MG63 (cell line): ENCODE measurements around the gene MUC6. TPM values are rescaled to one million over a fixed set of nuclear protein-coding genes. Genes with fewer than 3 reads are reported as not detected.

ENCODE experiments used
- DNase-seq: peaks from one replicate; pipeline ENCODE4 v3.0.0-alpha.2; 2020
- H3K27me3 ChIP-seq: fragments of 250-450 bp; sonication (Bioruptor Pico); 2 replicates; pipeline ENCODE4 v1.5.1; 2020; ENCODE audit warnings: mild to moderate bottlenecking, moderate library complexity
- H3K36me3 ChIP-seq: fragments of 250-450 bp; sonication (Bioruptor Pico); 2 replicates; pipeline ENCODE4 v1.5.1; 2020; ENCODE audit warnings: mild to moderate bottlenecking, moderate library complexity
- H3K4me3 ChIP-seq: fragments of 250-450 bp; sonication (Bioruptor Pico); 2 replicates; pipeline ENCODE4 v1.5.1; 2020; ENCODE audit warnings: mild to moderate bottlenecking, moderate library complexity
- H3K9me3 ChIP-seq: fragments of 250-450 bp; sonication (Bioruptor Pico); 2 replicates; pipeline ENCODE4 v1.5.1; 2020; ENCODE audit warnings: mild to moderate bottlenecking, moderate library complexity
- total RNA-seq: library from RNA; depleted of rRNA; stranded (reverse); fragments of >200 nt; shearing (Covaris generic); gene quantifications from 2 replicates; pipeline ENCODE4 v1.2.3, GENCODE V29; 2014; ENCODE audit warnings: low replicate concordance

MUC6 gene
- total RNA-seq, 1 experiment from 2014 or later: not detected

DNA sequence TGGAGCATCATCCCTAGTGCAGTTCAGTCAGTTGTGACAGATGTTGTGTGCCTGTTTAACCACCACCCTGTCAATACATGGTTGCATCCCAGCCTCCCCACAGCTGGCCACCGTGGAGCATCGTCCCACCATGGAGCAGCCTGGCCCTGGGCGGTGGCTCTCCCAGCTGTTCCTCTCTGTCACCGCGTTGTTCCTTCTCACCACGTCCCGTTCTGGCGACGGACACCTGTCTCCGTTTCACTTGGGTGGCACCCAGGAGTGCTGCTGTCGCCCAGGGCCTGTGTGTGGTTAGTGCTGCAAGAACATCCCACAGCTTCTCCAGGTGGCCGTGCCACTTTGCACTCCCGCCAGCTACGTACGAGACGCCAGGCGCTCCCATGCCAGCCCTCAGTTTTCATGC is 26.5 kb downstream of the MUC6 start:
- H3K27me3 ChIP-seq: no peaks in the 10 kb centered on the region
- no peak overlapping the region for H3K4me3 ChIP-seq
- H3K36me3 ChIP-seq: peaks cover 41% of the 10 kb centered on the region
- H3K9me3 ChIP-seq: no peaks in the 10 kb centered on the region
- DNase-seq: no peak

DNA sequence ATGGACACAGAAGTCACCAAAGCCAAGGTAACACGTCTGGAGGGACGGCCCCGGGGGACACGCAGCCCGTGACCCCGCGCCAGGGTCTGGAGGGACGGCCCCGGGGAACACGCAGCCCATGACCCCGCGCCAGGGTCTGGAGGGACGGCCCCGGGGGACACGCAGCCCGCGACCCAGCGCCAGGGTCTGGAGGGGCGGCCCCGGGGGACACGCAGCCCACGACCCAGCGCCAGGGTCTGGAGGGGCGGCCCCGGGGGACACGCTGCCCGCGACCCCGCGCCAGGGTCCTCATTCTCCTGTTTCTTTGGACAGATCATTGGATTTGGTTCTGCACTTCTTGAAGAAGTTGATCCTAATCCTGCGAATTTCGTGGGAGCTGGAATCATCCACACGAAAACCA is 27.1 kb downstream of the MUC6 start:
- Histone ChIP-seq H3K9me3 (no peaks in the 10 kb centered on the region), H3K27me3 (no peaks in the 10 kb centered on the region), H3K36me3 (peaks cover 46% of the 10 kb centered on the region), H3K4me3 (no peak overlapping the region)
- DNase-seq: no peak

DNA sequence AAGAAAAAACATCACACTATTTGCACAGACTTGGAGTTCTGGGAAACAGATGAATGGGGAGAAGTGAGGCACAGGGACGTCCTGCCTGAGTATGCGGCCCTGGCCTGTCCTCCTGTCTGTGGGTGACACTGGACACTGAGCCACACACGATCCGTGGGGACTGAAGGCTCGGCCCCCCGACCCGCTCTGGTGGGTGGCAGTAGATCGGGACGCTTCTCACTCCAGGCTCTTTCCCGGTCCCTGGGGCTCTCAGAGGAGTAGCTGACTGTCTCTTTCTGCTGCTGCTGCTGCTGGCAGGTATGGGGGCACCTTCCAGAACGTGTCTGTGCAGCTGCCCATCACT is 27.7 kb downstream of the MUC6 start:
- H3K9me3 ChIP-seq: no peaks in the 10 kb centered on the region
- H3K4me3 ChIP-seq: no peak overlapping the region
- no peaks in the 10 kb centered on the region for H3K27me3 ChIP-seq
- peaks cover 50% of the 10 kb centered on the region for H3K36me3 ChIP-seq
- no peak for DNase-seq

DNA sequence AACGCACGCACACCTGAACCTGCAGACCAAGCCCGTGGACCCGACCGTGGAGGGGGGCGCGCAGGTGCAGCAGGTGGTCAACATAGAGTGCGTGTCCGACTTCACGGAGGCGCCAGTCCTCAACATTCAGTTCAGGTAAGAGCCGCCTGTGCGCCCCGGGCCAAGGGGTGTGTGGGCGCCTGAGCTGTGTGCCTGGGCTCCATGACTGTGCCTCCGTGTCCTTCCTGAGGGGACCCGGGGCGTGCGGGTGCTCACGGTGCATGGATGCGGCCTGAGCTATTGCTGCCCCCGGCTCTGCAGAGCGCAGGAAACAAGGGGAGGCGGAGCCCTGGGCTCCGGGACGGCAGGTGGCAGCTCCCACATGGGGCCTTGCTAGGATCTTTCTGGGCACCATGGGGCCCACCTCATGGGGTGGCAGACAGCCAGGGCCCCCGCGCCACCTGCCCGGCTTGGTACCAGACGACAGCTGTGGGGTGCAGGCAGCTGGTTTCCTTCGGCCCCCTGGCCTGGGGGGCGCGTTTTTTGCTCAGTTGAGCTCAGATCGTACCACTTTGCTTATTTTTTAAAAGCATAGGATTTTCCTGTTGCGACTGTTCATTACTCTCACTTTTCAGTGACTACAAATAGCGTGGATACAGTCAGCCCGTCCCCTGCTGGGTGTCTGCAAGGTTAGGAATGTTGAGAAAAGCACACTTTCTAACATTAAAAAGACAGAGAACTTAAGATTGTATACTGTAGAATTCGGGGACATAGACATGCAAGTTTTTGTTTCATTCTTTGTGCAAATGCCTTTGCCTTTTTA is 28.3 kb downstream of the MUC6 start:
- DNase-seq: no peak
- H3K4me3 ChIP-seq: no peak overlapping the region
- H3K36me3 ChIP-seq: peaks cover 56% of the 10 kb centered on the region
- H3K9me3 ChIP-seq: no peaks in the 10 kb centered on the region
- no peaks in the 10 kb centered on the region for H3K27me3 ChIP-seq

DNA sequence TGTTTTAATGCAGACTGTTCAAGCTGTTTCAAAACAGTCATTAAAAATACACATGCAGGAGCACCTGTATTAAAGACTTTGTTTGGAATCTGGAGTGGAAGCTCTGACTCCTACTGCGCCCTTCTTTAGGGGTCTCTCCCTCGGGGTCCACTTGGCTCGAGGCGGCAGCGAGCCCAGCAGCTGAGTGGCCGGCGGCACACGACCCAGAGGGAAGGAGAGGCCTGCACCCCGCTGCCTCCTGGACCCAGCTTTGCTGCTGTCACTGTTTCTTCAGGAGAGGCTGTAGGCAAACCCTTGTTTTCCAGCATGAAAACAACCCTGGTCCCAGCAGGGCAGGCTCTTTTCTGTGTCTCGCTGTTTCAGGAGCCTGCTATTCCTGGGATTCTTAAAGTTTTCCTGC is 29.2 kb downstream of the MUC6 start:
- no peaks in the 10 kb centered on the region for H3K27me3 ChIP-seq
- no peak overlapping the region for H3K4me3 ChIP-seq
- peaks cover 62% of the 10 kb centered on the region for H3K36me3 ChIP-seq
- no peak for DNase-seq
- H3K9me3 ChIP-seq: no peaks in the 10 kb centered on the region

DNA sequence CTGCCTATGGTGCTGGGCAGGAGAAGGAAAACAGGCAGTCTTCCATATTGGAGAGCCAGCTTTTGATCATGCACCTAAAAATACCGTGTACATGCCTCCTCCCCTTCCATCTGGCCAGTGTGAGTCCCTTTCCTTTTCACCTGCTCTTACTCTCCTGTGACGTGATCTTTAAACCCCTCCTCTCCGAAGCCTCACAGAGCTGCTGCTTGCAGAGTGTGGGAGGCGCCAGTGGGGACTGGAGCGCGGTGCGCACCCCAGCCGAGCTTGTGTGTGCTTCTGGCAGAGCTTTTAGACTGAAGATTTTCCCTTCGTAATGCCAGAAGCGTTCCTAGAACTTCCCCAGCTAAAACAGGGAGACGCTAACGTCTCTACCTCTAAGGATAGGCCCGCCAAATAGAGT is 29.8 kb downstream of the MUC6 start:
- Histone ChIP-seq H3K9me3 (no peaks in the 10 kb centered on the region), H3K27me3 (no peaks in the 10 kb centered on the region), H3K36me3 (peaks cover 65% of the 10 kb centered on the region), H3K4me3 (no peak overlapping the region)
- DNase-seq: no peak

DNA sequence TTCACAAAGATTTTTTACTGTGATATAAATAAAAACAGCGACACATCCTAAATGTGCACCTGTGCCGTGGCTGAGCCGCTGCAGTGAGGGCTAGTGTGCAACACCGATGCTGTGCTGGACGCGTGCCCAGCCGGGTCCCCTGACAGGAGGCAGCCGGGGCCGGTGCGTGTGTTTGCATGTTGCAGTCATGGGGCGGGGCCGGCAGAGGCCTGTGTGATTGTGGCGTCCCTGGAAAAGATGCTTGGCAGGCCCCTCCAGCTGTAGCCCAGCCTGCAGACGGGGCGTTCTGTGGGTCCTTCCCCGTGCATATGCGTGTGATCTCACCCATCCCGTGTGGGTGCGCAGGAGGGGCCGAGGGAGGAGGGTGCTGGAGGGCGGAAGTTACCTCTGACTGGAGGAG is 30.6 kb downstream of the MUC6 start:
- Histone ChIP-seq H3K36me3 (peaks cover 58% of the 10 kb centered on the region), H3K4me3 (no peak overlapping the region), H3K27me3 (no peaks in the 10 kb centered on the region), H3K9me3 (no peaks in the 10 kb centered on the region)
- no peak for DNase-seq

DNA sequence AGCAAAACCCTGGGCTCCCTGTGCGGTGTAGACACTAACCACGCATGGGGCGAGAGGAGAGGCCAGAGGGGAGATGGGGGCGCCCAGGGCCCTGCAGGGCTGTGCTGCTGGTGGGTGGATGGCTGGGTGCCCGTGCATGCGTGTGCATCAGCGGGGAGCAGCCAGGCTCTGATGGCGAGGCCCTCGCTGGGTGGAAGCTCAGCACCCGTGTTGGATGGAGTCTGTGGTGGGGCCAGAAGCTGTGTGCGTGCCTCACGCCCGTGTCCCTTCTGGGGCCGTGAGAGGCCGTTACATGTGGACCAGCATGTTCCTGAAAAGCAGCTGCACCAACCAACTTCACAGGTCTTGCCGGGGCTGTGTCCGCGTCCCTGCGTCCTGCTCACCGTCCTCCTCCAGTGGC is 33.4 kb downstream of the MUC6 start:
- no peak for DNase-seq
- Histone ChIP-seq H3K9me3 (no peaks in the 10 kb centered on the region), H3K27me3 (no peaks in the 10 kb centered on the region), H3K36me3 (peaks cover 51% of the 10 kb centered on the region), H3K4me3 (no peak overlapping the region)

DNA sequence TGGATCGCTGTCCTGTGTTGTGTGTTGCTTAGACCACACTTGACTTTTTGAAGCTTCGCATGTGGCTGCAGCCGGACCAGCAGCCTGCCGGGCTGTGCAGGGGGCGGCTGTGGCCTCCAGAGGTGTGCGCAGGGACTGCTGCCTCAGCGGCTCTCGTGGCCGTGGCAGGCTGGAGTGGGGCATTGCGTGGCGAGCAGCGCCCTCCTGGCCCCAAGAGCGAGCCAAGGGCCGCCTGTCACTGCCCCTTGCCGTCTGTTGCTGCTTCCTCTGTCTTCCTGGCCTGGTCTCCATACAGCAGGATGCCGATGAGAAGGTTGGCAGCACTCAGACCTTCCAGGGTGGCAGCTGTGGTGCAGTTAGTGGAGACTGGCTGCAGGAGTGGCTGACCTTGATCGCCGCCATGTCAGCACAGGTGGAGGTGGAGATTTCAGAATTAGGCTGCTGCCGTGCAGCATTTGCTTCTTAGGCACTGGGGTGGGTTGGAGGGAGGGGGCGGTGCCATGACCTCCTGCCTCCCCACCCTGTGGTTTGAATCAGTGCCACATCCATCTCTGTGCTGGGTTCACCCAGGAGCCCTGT is 34.0 kb downstream of the MUC6 start:
- Histone ChIP-seq H3K9me3 (no peaks in the 10 kb centered on the region), H3K27me3 (no peaks in the 10 kb centered on the region), H3K36me3 (peaks cover 49% of the 10 kb centered on the region), H3K4me3 (no peak overlapping the region)
- DNase-seq: no peak

DNA sequence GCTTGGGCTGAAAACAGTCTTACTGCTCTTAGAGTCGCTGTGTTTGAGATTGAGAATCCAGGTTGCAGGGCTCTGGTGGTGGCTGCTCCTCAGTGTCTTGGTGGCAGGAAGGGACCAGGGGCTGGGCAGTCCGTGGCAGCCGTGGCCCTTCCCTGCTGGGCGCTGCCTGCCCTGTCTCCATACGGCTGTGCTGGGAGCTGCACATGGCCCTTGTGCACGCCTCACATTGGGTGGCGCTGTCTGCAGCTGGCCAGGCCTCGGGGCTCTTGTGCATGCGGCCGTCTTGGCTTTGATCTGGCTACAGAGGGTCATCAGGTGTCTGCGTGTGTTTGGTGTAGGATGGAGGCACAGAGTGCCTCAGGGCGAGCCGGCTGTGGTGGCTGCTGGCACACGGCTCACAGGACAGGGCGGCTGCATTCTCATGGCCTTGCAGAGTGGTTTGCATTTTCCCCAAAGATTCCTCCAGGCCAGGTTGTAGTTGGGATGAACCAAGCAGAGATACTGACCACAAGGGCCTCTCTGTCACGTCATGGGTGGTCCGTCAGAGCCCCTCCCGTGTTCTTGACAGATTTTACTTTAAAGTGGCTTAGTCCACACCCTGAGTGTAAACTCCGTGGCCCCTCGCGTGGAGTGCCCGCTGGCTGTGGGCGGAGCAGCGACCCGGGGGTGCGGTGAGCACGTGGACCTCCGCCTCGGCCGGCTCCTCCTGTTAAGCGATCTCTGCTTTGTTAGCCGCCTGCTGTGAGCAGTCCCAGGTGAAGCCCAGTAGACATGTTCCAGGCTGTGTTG is 34.7 kb downstream of the MUC6 start:
- no peaks in the 10 kb centered on the region for H3K9me3 ChIP-seq
- H3K36me3 ChIP-seq: peaks cover 49% of the 10 kb centered on the region
- no peaks in the 10 kb centered on the region for H3K27me3 ChIP-seq
- H3K4me3 ChIP-seq: no peak overlapping the region
- DNase-seq: no peak

DNA sequence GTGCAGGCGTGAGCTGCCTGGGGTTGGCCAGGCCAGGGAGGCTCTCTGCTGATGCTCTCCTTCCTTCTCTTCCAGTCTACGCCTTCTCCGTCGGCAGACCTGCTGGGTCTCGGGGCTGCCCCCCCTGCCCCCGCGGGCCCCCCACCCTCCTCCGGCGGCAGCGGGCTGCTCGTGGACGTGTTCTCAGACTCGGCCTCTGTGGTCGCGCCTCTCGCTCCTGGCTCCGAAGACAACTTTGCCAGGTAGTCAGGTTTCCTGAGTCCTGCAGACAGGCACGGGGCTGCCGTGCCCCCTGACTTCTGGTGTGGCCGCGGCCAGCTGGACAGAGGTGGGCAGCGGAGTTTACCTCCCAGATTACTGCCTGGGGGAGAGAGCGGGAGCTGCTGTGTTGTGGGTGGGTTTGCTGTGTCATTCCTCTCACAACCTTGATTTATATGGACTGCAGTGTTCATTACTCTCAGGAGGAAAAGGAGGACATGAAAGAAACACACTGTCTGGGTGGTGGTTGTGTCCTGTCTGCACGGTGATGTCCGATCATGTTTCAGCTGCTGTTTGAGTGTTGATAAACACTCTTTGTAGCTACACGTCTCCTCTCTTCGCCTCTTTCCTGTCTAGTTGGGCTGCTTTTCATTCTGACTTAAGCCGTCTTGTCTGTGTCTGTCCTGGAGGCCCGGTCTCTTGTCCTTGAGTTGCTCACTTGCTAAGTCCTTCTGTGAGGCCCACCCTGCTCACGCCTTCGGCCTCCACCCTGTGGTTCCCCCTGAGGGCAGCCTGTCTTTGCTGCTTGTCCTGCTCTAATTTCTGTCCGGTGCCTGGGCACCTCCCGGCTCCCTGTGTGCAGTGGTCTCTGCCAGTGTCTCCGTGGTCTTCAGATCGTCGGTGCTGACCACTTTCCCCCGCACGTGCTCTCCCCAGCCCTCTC is 35.9 kb downstream of the MUC6 start:
- DNase-seq: no peak
- H3K9me3 ChIP-seq: no peaks in the 10 kb centered on the region
- peaks cover 45% of the 10 kb centered on the region for H3K36me3 ChIP-seq
- no peak overlapping the region for H3K4me3 ChIP-seq
- H3K27me3 ChIP-seq: no peaks in the 10 kb centered on the region

DNA sequence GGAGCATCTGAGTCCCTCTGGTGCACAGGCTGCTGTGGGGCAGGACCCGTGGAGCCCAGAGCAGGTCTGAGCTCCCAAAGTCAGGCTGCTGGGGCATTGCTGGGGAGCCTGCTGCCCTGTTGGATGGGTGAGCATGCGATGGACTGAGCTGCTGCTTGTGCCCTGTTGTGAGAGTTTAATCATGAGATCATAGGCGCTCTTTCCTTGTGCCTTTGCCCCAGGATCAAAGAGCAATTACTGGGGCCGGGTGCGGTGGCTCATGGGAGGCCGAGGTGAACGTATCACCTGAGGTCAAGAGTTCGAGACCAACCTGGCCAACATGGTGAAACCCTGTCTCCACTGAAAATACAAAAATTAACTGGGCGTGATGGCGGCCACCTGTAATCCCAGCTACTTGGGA is 37.5 kb downstream of the MUC6 start:
- no peaks in the 10 kb centered on the region for H3K27me3 ChIP-seq
- no peak overlapping the region for H3K4me3 ChIP-seq
- DNase-seq: no peak
- no peaks in the 10 kb centered on the region for H3K9me3 ChIP-seq
- peaks cover 30% of the 10 kb centered on the region for H3K36me3 ChIP-seq

DNA sequence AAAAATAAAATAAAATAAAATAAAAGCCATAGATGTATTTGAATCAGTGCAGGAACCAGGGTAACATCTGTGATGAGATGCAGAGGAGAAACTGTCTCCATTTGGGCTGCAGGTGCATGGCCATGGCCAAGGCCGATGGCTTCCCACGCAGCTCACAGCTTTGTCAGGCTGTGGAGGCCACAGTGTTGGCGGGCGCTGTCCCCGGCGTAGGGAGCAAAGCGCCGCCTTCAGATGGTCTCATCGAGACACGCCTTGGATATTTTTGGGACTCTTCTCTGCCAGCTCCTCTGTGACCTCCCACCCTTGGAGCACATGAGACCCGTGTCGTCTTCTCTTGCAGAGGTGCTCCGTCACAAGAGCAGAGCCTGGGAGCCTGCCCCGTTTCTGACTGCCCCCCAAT is 38.6 kb downstream of the MUC6 start:
- peaks cover 20% of the 10 kb centered on the region for H3K36me3 ChIP-seq
- H3K27me3 ChIP-seq: no peaks in the 10 kb centered on the region
- DNase-seq: no peak
- H3K9me3 ChIP-seq: no peaks in the 10 kb centered on the region
- no peak overlapping the region for H3K4me3 ChIP-seq

DNA sequence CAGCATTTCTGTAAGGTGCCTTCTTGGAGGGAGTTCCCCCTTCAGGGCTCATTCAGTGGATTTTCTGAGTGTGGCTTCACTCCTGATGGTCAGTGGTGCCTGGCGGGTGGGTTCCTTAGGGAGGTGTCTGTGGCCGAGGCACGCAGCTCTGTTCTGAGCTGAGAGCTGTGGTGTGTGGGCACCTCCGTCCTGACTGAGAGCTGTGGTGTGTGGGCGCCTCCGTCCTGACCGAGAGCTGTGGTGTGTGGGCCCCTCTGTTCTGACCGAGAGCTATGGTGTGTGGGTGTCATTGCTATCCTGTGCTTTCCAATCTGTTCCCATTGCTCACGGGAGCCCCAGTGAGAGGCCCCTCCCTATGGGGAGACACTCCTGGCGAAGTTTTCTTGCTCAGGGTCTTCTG is 39.8 kb downstream of the MUC6 start:
- Histone ChIP-seq H3K36me3 (peaks cover 18% of the 10 kb centered on the region), H3K4me3 (no peak overlapping the region), H3K27me3 (no peaks in the 10 kb centered on the region), H3K9me3 (no peaks in the 10 kb centered on the region)
- no peak for DNase-seq

DNA sequence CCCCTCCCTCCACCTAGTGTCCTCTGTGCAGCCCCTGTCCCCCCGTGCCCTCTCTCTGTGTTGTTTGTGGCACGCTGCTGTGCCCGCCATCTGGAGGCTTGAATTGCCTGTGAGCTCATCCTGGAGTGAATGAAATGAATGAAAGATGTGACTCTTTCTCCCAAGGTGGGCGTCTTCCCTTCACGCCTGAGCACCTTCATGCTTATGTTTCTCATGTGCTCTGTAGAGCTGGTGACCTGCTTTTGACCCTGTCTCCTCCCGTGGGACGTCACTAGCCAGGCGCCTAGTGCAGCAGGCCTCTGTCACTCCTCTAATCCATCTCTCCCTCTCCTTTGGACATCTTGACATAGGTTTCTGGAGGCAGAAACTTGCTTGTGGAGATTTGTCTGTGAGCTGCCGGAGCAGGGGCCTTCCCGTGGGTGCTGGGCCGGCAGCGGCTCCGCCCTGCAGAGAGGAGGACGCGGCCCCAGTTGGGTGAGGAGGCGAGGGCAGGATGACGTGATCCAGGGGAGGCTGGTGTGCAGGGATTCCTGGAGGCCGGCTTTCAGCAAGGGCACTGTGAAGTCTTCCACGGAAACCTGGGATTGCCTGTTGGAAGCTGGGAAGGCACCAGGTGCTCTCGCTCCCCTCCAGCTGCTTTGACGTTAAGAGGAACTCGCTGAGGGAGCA is 40.6 kb downstream of the MUC6 start:
- Histone ChIP-seq H3K36me3 (peaks cover 21% of the 10 kb centered on the region), H3K27me3 (no peaks in the 10 kb centered on the region), H3K4me3 (no peak overlapping the region), H3K9me3 (no peaks in the 10 kb centered on the region)
- no peak for DNase-seq

DNA sequence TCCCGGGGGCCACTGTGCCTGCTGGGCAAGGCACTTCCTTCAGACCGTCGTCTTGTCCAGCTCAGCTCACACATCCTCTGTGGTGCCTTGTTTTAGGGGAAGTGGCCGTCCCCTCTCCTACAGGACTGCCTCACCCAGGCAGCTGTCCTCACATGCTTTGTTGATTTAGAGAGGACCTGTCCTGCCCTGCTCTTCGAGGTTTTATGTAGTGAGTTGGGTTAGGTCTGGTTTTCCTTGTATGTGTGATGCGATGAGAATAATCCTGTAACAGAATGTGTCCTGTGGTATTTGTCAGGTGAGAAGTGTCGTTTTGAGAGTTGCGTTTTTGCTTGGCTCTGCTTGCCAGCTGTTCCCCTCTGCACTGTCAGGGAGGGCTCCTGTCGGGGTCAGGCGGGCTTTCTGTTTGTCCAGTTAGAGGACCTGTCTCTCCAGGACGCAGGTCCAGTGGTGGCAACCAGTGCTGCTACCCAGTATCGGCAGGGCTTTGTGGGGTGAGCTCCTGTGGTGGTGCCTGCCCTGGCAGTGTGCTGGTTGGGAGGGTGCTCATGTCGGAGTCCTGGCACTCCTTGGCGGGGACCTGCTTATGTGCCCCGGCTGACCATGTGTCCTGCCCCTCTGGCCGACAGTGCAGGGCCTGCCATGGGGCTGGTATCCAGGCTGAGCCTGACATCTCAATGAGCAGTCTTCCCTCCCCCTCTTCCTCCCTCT is 41.3 kb downstream of the MUC6 start:
- Histone ChIP-seq H3K9me3 (no peaks in the 10 kb centered on the region), H3K4me3 (no peak overlapping the region), H3K27me3 (no peaks in the 10 kb centered on the region), H3K36me3 (peaks cover 17% of the 10 kb centered on the region)
- no peak for DNase-seq
